ENCODE results near the gene ARAP2. TPM values are rescaled to one million over a fixed set of nuclear protein-coding genes. Genes with fewer than 3 reads are reported as not detected.

The ARAP2 gene
- total RNA-seq, 4 donors from 2014 or later, result 7.5 to 21.0 (median 7.9) TPM

- H3K9me3 ChIP-seq, result no peaks in the 10 kb centered on the region
- H3K27ac ChIP-seq (replicated peaks in 1 of 4), result no peak overlapping the region
- peaks cover 0 to 7% (median 3%) of the 10 kb centered on the region in 4 donors for H3K36me3 ChIP-seq
- no peaks in the 10 kb centered on the region for H3K27me3 ChIP-seq
- DNase-seq (ENCODE audit: extremely low spot score), result no peak
- H3K4me3 ChIP-seq, result no peak overlapping the region
- intact Hi-C loops (cut with DNase I), result no loop called here
- TF ChIP-seq CTCF (IDR thresholded peaks at IDR 0.05), result no peak
- no peak for TF ChIP-seq EP300 (IDR thresholded peaks at IDR 0.05)
- no peak for TF ChIP-seq POLR2AphosphoS5 (IDR thresholded peaks at IDR 0.05)
- no peak for TF ChIP-seq POLR2A (IDR thresholded peaks at IDR 0.05; ENCODE audit: low read depth)
- H3K4me1 ChIP-seq, result no peaks in the 10 kb centered on the region
- WGBS, result 75% methylated on average over 3 of the region's 3 CpGs
Measured at GRCh38 chr4:36081185-36081584, 163.1 kb downstream of the ARAP2 start.

GRCh38 chr4:36079666-36080065, 164.6 kb downstream of the ARAP2 start:
- Histone ChIP-seq H3K27ac (replicated peaks in 1 of 4) (no peak overlapping the region), H3K4me1 (no peaks in the 10 kb centered on the region), H3K36me3 (peaks cover 0 to 7% (median 3%) of the 10 kb centered on the region in 4 donors), H3K4me3 (no peak overlapping the region), H3K9me3 (no peaks in the 10 kb centered on the region), H3K27me3 (no peaks in the 10 kb centered on the region)
- DNase-seq (ENCODE audit: extremely low spot score), result no peak
- WGBS, result 57% methylated on average over 2 of the region's 2 CpGs
- intact Hi-C loops (cut with DNase I), result no loop called here
- TF ChIP-seq POLR2AphosphoS5 (IDR thresholded peaks at IDR 0.05) (no peak), CTCF (IDR thresholded peaks at IDR 0.05) (no peak), POLR2A (IDR thresholded peaks at IDR 0.05; ENCODE audit: low read depth) (no peak), EP300 (IDR thresholded peaks at IDR 0.05) (no peak)

- 93% methylated on average over 4 of the region's 4 CpGs for WGBS
- DNase-seq (ENCODE audit: extremely low spot score), result no peak
- Histone ChIP-seq H3K36me3 (peaks cover 0 to 7% (median 3%) of the 10 kb centered on the region in 4 donors), H3K27me3 (no peaks in the 10 kb centered on the region), H3K9me3 (no peaks in the 10 kb centered on the region), H3K4me1 (no peaks in the 10 kb centered on the region), H3K4me3 (no peak overlapping the region), H3K27ac (replicated peaks in 1 of 4) (no peak overlapping the region)
- intact Hi-C loops (cut with DNase I), result no loop called here
- no peak for TF ChIP-seq POLR2AphosphoS5 (IDR thresholded peaks at IDR 0.05)
- TF ChIP-seq CTCF (IDR thresholded peaks at IDR 0.05), result no peak
- no peak for TF ChIP-seq EP300 (IDR thresholded peaks at IDR 0.05)
- no peak for TF ChIP-seq POLR2A (IDR thresholded peaks at IDR 0.05; ENCODE audit: low read depth)
Measured at GRCh38 chr4:36078319-36078718, 166.0 kb downstream of the ARAP2 start.

- intact Hi-C loops (cut with DNase I), result no loop called here
- no peaks in the 10 kb centered on the region for H3K27me3 ChIP-seq
- H3K9me3 ChIP-seq, result no peaks in the 10 kb centered on the region
- DNase-seq (ENCODE audit: extremely low spot score), result no peak
- H3K27ac ChIP-seq (replicated peaks in 1 of 4), result no peak overlapping the region
- 65% methylated on average over 3 of the region's 3 CpGs for WGBS
- TF ChIP-seq EP300 (IDR thresholded peaks at IDR 0.05) (no peak), POLR2AphosphoS5 (IDR thresholded peaks at IDR 0.05) (no peak), POLR2A (IDR thresholded peaks at IDR 0.05; ENCODE audit: low read depth) (no peak), CTCF (IDR thresholded peaks at IDR 0.05) (no peak)
- H3K4me1 ChIP-seq, result no peaks in the 10 kb centered on the region
- H3K4me3 ChIP-seq, result no peak overlapping the region
- no peaks in the 10 kb centered on the region for H3K36me3 ChIP-seq
Measured at GRCh38 chr4:36072529-36072928, 171.8 kb downstream of the ARAP2 start.

- TF ChIP-seq CTCF (IDR thresholded peaks at IDR 0.05) (no peak), POLR2AphosphoS5 (IDR thresholded peaks at IDR 0.05) (no peak)
- no peaks in the 10 kb centered on the region for H3K9me3 ChIP-seq
- no peak overlapping the region for H3K4me3 ChIP-seq
- no peaks in the 10 kb centered on the region for H3K27me3 ChIP-seq
- 48% methylated on average over 2 of the region's 2 CpGs for WGBS
- no peak for DNase-seq (ENCODE audit: extremely low spot score)
- H3K36me3 ChIP-seq, result peaks cover 0 to 9% (median 2%) of the 10 kb centered on the region in 4 donors
- intact Hi-C loops (cut with DNase I), result no loop called here
- no peaks in the 10 kb centered on the region for H3K4me1 ChIP-seq
- H3K27ac ChIP-seq (replicated peaks in 1 of 4), result no peak overlapping the region
Measured at GRCh38 chr4:36067116-36067515, 177.2 kb downstream of the ARAP2 start.
